ENCODE results near the gene ATP4B.

ATP4B gene

DNA sequence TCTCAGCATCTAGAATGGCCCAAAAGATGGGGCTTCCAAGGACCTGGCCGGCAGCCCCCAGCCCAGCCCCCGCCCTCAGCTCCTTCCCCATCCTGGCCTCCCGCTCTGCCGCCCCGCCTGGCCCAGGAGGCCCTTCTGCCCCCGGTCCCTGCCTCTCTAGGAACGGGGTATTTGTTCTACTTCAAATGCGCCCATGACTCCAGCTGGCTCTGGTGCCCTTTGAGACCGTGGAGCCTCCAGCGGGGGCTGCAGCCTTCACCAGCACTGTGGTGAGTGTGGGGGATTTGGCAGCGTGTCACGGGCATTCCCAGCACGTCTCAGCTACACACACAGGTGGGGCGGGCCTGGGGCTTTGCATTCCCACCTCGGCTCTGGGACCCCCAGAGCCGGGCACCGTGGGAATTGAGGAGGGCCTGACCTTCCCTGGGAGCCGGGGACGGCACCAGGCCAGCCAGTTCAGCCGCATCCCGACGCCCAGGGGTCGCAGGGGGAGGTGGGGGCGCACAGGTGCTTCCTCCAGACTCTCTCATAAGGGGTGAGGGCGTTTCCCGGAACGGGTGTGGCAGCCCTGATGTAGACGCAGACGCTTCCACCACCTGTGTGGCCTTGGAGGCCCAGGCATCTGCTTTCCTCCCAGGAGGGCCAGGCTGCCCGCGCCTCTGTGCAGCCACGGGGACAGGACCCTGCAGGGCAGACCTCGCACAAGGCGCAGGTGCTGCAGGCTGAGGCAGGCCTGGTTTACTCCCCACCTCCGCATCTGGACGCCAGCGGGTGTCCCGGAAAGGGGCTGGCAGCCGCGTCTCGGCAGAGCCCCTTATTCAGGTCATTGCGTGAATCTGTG is 947 bp downstream of the ATP4B start:
- no peak for DNase-seq (ENCODE audit: low read depth)

GRCh38 chr13:113656003-113656588 is 1.9 kb downstream of the ATP4B start:
- DNase-seq (ENCODE audit: low read depth) = no peak

DNA sequence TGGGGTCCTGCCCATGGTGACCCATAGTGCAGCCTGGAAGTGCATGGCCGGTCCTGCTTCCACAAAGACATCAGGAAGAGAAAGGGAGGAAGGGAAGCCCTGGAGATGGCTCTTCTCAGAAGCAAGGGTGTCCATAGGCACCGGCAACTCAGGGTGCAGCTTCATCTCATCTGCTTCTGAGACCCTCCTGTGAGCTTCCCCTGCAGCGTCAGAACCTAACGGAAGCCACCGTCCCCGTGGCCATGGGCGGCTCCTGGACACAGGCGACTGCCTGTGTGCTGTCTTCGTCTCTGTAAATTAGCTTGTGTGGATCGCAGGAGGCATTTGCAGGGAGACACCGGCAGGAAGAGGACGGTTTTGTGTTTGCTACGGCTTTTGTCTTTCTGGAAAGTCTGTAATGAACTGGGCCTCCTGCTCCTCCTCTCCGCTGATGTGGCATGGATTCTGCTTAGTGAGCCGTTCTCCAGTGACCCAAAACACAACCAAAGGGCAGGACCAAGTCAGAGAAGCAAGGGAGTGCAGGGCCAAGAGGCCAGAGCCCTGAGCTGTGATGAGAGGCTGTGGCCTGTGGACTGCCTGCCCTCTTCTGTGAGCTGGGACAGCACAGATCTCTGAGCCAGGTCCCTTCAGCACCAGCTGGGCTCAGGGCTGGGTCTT is 2.5 kb downstream of the ATP4B start:
- DNase-seq (ENCODE audit: low read depth) = no peak

- DNase-seq (ENCODE audit: low read depth) = no peak
Measured at GRCh38 chr13:113654591-113655345, 3.2 kb downstream of the ATP4B start.

GRCh38 chr13:113654175-113654560 is 3.8 kb downstream of the ATP4B start:
- no peak for DNase-seq (ENCODE audit: low read depth)

- DNase-seq (ENCODE audit: low read depth) = no peak
Measured at GRCh38 chr13:113653264-113654174, 4.5 kb downstream of the ATP4B start.

- no peak for DNase-seq (ENCODE audit: low read depth)
Measured at GRCh38 chr13:113652404-113653263, 5.4 kb downstream of the ATP4B start.

GRCh38 chr13:113651511-113652403 is 6.2 kb downstream of the ATP4B start:
- DNase-seq (ENCODE audit: low read depth) = no peak

- DNase-seq (ENCODE audit: low read depth) = no peak
Measured at GRCh38 chr13:113650731-113651148, 7.3 kb downstream of the ATP4B start.

DNA sequence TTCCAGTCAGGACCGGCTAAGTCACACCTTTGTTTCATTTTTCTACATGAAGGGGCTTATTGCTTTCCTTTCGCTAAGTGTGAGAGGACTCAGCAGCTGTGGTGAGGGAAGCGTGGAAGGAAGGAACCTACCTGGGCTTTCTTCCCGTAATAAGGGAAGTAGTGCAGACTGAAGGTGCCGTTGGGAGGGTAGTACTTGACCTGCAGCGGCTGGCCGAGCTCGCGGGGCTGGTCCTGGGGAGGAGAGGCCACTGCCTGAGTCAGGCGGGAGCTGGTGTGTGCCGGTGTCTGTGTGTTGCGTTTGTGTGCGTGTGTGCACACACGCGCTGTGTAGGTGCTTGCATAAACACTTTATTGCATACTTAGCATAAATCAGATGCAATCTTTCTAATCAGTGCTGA is 7.7 kb downstream of the ATP4B start:
- no peak for DNase-seq (ENCODE audit: low read depth)

GRCh38 chr13:113649212-113649611 is 8.8 kb downstream of the ATP4B start:
- DNase-seq (ENCODE audit: low read depth) = no peak

DNA sequence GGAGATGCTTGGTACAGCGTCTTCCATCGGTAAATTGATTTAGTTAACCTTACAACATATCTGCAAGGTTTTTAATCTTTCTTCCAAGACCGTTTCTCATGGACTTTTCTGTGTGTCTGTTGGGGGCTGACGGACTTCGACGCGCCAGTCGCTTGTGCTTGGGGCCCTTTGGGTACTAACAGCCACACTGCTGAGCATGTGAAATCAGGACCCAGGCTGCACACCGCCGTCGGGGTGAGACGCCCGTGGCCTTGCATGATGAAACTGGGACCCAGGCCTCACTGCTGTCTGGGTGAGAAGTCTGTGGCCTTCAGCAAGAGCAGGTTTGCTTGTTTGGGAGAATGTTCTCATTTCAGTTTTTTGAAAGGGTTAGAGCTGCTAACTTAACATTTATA is 9.8 kb downstream of the ATP4B start:
- no peak for DNase-seq (ENCODE audit: low read depth)

- DNase-seq (ENCODE audit: low read depth) = no peak
Measured at GRCh38 chr13:113647351-113648215, 10.4 kb downstream of the ATP4B start.

DNA sequence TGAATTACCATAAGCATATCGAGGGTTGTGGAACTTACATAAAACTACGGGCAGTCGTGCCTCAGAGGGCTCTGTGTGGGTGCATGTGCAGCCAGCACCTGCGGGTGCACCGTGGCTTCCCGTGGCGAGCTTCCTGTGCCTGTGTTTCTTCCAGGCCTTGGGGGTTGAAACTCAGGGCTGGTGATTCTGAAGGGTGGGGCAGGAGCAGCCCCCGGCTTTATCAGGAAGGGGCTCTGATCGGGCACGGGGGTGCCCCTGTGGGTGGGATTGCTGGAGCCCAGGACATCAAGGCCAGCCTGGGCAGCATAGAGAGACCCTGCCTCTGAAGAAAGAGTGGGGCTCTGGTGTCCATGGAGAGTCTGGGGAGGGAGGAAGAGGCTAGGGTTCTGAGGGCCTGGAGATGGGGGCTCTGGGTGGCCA is 11.1 kb downstream of the ATP4B start:
- DNase-seq (ENCODE audit: low read depth) = no peak

GRCh38 chr13:113646376-113646775 is 11.6 kb downstream of the ATP4B start:
- DNase-seq (ENCODE audit: low read depth) = no peak

DNA sequence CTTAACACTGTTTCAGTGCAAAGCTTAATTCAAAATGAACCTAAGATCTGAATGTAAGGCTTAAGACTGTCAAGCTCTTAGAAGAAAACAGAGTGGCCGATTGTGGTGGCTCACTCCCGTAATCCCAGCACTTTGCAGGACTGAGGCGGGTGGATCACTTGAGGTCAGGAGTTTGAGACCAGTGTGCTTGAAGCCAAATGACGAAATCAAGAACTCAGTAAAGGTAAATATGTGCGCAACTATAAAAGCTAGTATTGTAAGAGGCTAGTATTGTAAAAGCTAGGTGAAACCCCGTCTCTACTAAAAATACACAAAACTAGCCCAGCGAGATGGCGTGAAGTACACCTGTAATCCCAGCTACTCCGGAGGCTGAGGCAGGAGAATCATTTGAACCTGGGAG is 12.7 kb downstream of the ATP4B start:
- DNase-seq (ENCODE audit: low read depth) = no peak

DNA sequence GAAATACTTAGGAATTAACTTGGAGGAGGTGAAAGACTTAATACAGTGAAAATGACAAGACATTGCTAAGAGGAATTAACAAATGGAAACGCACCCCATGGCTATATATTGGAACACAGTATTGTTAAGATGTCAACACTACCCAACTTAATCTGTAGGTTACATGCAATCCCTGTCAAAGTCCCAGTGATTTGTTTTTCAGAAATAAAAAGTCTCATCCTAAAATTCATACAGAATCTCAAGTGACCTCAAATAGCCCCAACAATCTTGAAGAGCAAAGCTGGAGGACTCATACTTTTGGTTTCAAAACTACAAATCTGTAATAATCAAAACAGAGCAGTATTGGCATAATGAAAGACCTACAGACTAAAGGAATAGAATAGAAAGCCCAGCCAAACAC is 13.2 kb downstream of the ATP4B start:
- DNase-seq (ENCODE audit: low read depth) = no peak

- DNase-seq (ENCODE audit: low read depth) = no peak
Measured at GRCh38 chr13:113643593-113643992, 14.4 kb downstream of the ATP4B start.
